HFFc6 (cell line): ENCODE results near the gene CLDND2. TPM values are rescaled to one million over a fixed set of nuclear protein-coding genes. Genes with fewer than 3 reads are reported as not detected.

ENCODE experiments used
- DNase-seq: peaks from one replicate; pipeline ENCODE4 v3.0.0-alpha.2; 2018
- H3K27ac Mint-ChIP-seq: 2 replicates; pipeline ENCODE4 v1.8.0; 2020; ENCODE audit warnings: mild to moderate bottlenecking, mixed read lengths
- H3K27me3 Mint-ChIP-seq: 2 replicates; pipeline ENCODE4 v1.8.0; 2021; ENCODE audit warnings: mild to moderate bottlenecking, moderate library complexity, mixed read lengths; ENCODE audit not compliant: insufficient read depth
- H3K36me3 Mint-ChIP-seq: 2 replicates; pipeline ENCODE4 v1.8.0; 2021; ENCODE audit warnings: low read depth, mixed read lengths
- H3K4me1 Mint-ChIP-seq: 2 replicates; pipeline ENCODE4 v1.8.0; 2020; ENCODE audit warnings: low read depth, mixed read lengths
- H3K4me3 Mint-ChIP-seq: 2 replicates; pipeline ENCODE4 v1.8.0; 2020; ENCODE audit warnings: mild to moderate bottlenecking, moderate library complexity, mixed read lengths
- H3K9me3 Mint-ChIP-seq: 2 replicates; pipeline ENCODE4 v1.8.0; 2020; ENCODE audit warnings: mild to moderate bottlenecking, mixed read lengths
- total RNA-seq, 6 experiments: library from RNA; stranded (reverse); fragmentation: NEBNext Ultra II Directional; extraction: Animal tissue kit (Norgen Biotek cat#: 25700); gene quantifications; 2 replicates in 1 of 6; 3 replicates in 5 of 6; pipeline ENCODE4 v1.2.3, GENCODE V29; 2021
- TF ChIP-seq, protein P1 (sequence below): fragments of 200-600 bp; sonication (generic); IDR thresholded peaks from 2 replicates; pipeline ENCODE4 v1.5.0; 2021; ENCODE audit warnings: antibody characterized with exemption, mild to moderate bottlenecking

The CLDND2 gene
- total RNA-seq, 6 experiments from 2014 or later, result 0.60 to 2.3 (median 0.94) TPM

DNA sequence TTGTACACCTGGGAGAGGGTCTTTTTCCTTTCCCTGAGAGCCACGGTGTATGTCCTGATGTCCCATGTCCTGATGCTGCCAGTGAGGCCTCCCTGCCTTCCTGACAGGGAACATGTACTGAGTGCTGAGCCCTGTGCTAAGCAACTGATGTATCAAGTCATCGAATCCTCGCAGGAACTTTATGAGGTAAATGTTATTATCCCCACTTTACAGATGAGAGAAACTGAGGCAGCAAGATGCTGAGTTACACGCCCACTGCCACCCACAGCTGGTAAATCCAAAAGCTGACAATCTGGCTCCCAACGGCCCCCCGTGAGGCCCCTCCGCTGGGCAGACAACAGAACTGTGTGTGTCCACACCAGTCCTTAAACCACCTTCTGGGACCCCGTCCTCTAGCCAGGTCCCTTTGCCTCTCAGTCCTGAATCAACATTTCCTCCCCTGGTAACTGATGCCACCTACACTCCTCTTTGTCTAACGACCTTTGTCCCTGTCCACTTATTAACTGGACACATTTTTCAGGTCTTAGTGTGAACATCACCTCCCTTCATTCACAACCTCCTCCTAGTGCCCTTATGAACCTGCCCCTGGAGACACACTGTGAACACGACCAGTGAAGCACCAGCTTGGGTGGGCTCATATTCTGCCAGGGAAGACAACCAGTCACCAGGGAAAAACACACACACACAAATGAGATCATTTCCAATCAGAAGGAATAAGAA lies 21.4 kb downstream of the CLDND2 start:
- Mint-ChIP-seq H3K27me3 (peaks cover 3% of the 10 kb centered on the region; the same call in 1 of the 2 replicates), H3K27ac (no peak overlapping the region), H3K4me3 (no peak overlapping the region), H3K4me1 (peaks cover 24% of the 10 kb centered on the region), H3K36me3 (peaks cover 32% of the 10 kb centered on the region), H3K9me3 (no peaks in the 10 kb centered on the region)
- no peak for DNase-seq
- TF ChIP-seq, protein P1, sequence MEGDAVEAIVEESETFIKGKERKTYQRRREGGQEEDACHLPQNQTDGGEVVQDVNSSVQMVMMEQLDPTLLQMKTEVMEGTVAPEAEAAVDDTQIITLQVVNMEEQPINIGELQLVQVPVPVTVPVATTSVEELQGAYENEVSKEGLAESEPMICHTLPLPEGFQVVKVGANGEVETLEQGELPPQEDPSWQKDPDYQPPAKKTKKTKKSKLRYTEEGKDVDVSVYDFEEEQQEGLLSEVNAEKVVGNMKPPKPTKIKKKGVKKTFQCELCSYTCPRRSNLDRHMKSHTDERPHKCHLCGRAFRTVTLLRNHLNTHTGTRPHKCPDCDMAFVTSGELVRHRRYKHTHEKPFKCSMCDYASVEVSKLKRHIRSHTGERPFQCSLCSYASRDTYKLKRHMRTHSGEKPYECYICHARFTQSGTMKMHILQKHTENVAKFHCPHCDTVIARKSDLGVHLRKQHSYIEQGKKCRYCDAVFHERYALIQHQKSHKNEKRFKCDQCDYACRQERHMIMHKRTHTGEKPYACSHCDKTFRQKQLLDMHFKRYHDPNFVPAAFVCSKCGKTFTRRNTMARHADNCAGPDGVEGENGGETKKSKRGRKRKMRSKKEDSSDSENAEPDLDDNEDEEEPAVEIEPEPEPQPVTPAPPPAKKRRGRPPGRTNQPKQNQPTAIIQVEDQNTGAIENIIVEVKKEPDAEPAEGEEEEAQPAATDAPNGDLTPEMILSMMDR, result no peak

DNA sequence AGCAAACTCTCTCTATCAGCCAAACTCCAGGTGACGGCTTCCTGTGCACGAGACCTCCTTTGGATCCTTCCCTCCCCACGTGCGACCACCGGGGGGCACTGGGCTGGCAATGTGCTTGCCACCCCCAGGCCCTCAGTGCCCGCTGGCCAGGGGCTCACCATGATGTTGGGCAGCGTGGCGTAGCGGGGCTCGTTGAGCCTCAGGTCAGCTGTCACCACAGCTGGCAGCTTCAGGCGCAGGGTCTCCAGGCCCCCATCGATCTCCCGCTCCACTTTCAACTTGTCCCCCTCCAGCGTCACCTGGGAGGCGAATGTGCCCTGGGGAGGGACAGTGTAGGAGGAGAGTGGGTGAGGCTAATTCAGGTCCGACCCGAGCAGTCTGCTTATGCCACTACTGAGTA lies 22.1 kb downstream of the CLDND2 start:
- TF ChIP-seq, protein P1, result peak; percentile 45
- DNase-seq, result no peak
- Mint-ChIP-seq H3K9me3 (no peaks in the 10 kb centered on the region), H3K36me3 (peaks cover 29% of the 10 kb centered on the region), H3K4me3 (no peak overlapping the region), H3K27me3 (no peaks in the 10 kb centered on the region; the same call in 1 of the 2 replicates), H3K27ac (no peak overlapping the region), H3K4me1 (peaks cover 24% of the 10 kb centered on the region)

DNA sequence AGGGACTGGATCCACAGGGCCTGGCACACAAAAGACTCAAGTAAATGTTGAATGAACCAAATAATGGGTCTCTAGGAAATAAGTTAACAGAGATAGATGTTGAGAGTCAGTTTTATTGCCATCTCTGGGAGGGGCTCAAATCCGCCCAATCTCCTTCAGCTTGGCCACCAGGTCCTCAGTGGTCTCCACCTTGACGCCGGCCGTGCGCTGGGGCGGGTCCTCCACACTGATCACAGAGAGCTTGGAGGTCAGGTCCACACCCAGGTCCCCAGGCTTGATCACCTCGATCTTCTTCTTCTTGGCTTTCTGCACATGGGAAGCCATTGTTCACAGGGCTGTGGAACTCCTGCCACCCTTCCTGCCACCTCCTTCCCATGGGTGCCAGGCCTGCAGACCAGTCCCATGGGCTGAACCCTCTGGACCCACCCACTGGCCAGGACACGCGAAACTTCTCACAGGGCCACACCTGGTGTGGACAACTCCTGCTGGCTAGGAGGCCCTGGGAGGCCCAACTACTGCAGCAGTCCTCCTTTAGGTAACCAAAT lies 23.7 kb downstream of the CLDND2 start:
- Mint-ChIP-seq H3K27ac (no peak overlapping the region), H3K9me3 (no peaks in the 10 kb centered on the region), H3K4me3 (no peak overlapping the region), H3K27me3 (peaks cover 3% of the 10 kb centered on the region), H3K36me3 (peaks cover 16% of the 10 kb centered on the region), H3K4me1 (peaks cover 17% of the 10 kb centered on the region)
- TF ChIP-seq, protein P1, result no peak
- DNase-seq, result no peak

DNA sequence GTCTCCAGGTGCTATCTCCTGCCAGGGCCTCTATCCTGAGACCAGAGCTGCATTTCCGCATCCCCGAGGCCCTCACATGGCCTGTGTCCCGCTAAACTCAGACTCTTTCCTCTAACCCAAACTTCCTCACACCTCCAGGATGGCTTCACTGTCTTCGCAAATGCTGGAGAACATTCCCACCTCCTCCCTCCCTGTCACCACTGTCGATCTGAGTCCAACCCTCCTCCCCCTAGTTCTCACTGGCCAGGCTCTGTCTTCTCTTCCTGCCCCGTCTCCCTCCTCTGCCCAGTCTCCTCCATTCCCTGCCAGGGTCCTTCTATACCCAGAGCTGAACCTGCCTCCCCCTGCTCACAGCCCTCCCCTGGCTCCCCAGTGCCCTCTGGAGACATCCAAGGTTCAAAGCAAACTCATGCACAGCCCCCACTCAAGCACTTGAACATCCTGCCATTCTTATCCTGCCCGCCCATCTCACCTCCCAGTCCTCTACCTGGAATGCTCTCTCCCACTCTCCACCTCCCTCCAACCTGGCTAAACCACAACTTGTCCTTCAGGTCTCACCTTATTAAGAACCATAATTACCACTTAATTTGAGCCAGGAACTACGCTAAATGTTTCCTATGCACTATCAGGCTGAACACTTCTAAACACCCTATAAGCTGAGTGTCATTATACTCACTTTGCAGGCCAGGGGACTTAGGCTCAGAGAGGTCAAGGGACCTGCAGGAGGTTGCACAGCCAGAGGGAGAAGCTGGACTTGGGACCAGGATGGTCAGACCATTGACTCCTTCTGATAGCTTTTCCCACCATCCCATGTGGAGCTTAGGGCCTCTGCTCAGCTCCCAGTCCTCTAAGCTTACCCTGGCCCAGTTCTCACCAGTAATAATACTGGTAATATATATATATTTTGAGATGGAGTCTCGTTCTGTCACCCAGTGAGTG lies 25.9 kb downstream of the CLDND2 start:
- TF ChIP-seq, protein P1, result no peak
- Mint-ChIP-seq H3K27ac (no peak overlapping the region), H3K36me3 (peaks cover 13% of the 10 kb centered on the region), H3K4me3 (no peak overlapping the region), H3K27me3 (peaks cover 3% of the 10 kb centered on the region), H3K9me3 (no peaks in the 10 kb centered on the region), H3K4me1 (peaks cover 23% of the 10 kb centered on the region)
- DNase-seq, result no peak

DNA sequence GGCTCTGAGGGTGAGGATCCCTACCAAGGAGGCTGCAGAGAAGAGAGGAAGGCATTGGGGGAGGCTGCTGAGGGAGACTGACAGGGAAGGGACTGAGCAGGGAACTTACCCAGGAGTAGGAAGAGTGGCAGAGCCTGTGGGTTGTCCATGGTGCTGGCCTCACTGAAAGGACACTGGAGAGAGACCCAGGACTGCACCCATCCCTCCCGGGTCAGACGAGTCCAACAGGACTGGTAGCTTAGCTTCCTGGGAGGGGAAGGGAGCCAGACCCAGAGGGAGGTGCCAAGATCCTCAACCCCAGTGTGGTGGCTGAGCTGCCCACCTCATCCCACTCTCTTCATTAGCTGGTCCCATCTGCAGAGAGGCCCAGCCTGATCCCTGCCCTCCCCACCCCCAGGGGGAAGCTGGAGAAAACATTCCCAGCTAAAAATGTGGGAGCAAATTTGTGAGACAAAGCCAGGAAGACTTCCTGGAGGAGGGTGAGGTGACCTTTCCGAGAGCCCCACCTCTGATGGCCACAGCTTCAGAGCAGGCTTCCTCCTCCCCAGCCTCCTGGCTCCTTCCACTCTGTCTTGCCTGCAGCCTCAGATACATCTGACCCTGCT lies 26.7 kb downstream of the CLDND2 start, which contains the start of gene VSIG10L:
VSIG10L (minus strand) TSS at position 164 of the 605 bp plus-strand sequence; CDS start at position 149, 15 bp downstream.
- Mint-ChIP-seq H3K27me3 (peaks cover 3% of the 10 kb centered on the region), H3K9me3 (no peaks in the 10 kb centered on the region)

More for the DNA sequence above, 26.7 kb downstream of the CLDND2 start, which contains the start of gene VSIG10L:
- peaks cover 23% of the 10 kb centered on the region for H3K4me1 Mint-ChIP-seq
- H3K27ac Mint-ChIP-seq, result peak within 1 kb of the TSS; percentile 51; the same call in 1 of the 2 replicates
- H3K4me3 Mint-ChIP-seq, result no peak within 1 kb of the TSS
- no peak for DNase-seq
- peaks cover 6% of the 10 kb centered on the region for H3K36me3 Mint-ChIP-seq
- TF ChIP-seq, protein P1, result no peak
